ENCODE data around the gene DNAJC5G.
"Not testable (repeated sequence)": the region's sequence is repeated elsewhere in the genome, so short reads cannot be mapped to it uniquely, and the experiment has no call there.

Gene DNAJC5G

GRCh38 chr2:27281855-27282559 is 6.8 kb downstream of the DNAJC5G start, which contains the start of gene TRIM54:
Gene TRIM54, plus strand, starts transcription at chr2:27282429. Its CDS starts 303 bp downstream, at chr2:27282732.
- no peak for DNase-seq (ENCODE audit: low read depth)

GRCh38 chr2:27282892-27283291 is 7.7 kb downstream of the DNAJC5G start:
- DNase-seq (ENCODE audit: low read depth), result no peak

DNA sequence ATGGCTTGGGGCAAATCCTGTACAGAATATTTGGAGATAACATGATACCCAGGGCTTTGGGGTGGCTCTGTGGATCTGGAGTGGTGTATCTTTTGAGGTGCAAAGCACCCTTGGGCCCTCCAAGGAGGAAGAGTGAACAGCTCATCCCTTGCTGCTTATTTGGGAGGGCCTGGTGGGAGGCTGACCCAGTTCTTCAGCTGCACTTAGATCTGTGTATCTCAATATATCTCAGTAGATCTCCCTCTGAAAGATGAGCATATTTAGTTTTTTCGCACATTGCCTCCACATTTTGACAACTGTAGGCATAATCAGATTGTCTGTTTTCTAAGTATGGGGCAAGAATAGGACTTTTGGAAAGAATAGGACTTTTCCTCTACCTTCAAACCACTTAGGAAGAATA is 9.8 kb downstream of the DNAJC5G start:
- no peak for DNase-seq (ENCODE audit: low read depth)

GRCh38 chr2:27285481-27285880 is 10.2 kb downstream of the DNAJC5G start:
- no peak for DNase-seq (ENCODE audit: low read depth)

GRCh38 chr2:27288610-27289009 is 13.4 kb downstream of the DNAJC5G start:
- DNase-seq (ENCODE audit: low read depth), result no peak

- DNase-seq (ENCODE audit: low read depth), result no peak
These were observed 15.3 kb downstream of the DNAJC5G start for GRCh38 chr2:27290549-27290948.

- no peak for DNase-seq (ENCODE audit: low read depth)
These were observed 16.6 kb downstream of the DNAJC5G start for GRCh38 chr2:27291865-27292264.

DNA sequence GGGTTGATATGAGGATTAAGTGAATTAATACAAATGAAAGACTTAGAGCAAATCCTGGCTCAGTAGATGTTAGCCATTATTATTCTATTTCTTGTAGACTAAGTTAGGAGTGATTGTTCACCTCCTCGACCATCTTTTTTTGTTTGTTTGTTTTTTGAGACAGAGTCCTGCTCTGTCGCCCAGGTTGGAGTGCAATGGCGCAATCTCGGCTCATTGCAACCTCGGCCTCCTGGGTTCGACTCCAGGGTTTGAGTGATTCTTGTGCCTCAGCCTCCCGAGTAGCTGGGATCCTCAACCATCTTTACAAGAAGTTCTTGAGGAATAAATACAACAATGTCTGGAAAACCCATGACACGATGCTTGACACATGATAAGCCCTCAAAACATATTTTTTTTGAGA is 19.7 kb downstream of the DNAJC5G start:
- DNase-seq (ENCODE audit: low read depth), result no peak

- no peak for DNase-seq (ENCODE audit: low read depth)
These were observed 21.2 kb downstream of the DNAJC5G start for GRCh38 chr2:27296481-27296880.

DNA sequence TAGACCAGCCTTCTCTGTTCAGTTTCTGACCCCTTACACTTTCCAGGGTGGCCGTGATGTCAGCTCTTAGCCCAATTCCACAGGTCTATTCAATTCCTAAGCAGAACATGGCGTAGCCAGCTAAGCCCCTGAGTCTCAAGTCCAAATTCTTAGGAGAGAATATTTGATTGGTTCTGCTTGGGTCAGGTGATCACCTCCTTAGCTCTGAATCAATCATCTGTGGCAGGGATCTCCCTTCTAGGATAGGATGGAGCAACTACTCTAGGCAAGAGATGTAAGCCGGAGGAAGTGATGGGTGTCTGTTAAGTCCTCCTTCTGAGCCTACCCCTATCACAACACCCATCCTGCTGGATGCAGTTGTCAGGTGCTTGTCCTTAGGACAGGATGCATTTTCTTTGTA is 22.0 kb downstream of the DNAJC5G start:
- no peak for DNase-seq (ENCODE audit: low read depth)

- DNase-seq (ENCODE audit: low read depth), result no peak
These were observed 23.3 kb downstream of the DNAJC5G start for GRCh38 chr2:27298391-27299080.

GRCh38 chr2:27300606-27301005 is 25.4 kb downstream of the DNAJC5G start:
- not testable (repeated sequence) for DNase-seq (ENCODE audit: low read depth)

DNA sequence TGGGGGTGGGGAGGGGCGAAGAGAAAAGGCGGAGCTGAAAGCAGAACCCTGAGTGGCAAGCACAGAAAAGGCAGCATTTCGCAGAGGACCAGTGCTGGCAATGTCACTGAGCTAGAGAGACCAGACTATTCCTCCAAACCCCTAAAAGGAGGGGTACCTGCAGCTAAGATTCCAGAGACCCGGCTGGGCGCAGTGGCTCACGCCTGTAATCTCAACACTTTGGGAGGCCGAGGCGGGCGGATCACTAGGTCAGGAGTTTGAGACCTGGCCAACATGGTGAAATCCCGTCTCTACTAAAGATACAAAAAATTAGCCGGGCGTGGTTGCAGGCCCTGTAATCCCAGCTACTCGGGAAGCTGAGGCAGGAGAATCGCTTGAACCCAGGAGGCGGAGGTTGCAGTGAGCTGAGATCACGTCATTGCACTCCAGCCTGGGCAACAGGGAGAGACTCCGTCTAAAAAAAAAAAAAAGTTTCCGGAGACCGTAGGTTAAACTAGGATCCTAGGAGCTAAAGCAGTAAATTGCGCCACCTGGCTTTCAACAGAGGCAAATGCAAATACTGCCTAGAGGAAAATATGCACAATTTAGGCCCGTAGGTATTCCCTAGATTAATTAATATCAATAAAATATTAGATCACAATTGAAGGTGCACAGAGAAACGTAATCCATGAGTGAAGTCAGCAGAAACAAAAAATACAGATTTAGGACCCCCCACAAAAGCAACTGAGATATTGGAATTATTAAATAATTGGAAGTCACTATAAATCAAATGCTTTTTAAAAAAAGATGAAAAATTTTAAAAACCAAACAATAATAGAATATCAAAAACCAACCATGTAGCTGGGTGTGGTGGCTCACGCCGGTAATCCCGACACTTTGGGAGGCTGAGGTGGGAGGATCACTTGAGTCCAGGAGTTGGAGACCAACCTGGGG is 28.1 kb downstream of the DNAJC5G start:
- peak; percentile 45 for DNase-seq (ENCODE audit: low read depth)

DNA sequence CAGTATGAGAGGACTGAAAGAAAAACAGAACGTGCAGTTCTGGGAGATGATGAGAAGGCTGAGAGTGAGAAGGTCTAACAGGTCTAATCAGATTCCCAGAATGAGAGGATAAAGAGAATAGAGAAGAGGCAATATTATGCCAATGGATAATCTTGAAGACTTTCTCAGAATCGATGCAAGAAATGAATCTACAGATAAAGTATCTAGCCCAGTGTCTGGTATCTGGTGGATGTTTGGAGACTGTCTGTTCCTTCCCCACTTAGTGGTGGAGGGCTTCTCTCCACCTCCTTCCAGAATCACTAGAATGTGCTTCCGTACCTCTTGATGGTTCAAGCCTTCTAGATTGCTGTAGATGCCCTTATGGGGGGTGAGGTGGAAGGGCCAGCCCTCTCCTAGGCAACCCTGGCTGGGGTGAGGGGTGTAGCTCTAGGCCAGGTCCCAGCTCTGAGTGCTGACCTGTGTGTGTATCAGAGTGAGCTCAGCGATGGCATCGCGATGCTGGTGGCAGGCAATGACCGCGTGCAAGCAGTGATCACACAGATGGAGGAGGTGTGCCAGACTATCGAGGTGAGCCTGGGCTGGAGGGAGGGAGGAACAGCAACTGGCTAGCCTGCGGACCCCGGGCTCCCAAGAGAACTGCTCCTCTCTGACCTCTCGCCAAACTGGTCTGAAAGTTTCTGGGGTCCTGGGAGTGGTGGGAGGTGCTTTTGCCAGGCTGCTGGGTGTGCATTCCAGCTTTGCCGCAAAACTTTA is 29.4 kb downstream of the DNAJC5G start:
- no peak for DNase-seq (ENCODE audit: low read depth)

- no peak for DNase-seq (ENCODE audit: low read depth)
These were observed 30.3 kb downstream of the DNAJC5G start for GRCh38 chr2:27305516-27305915.

- no peak for DNase-seq (ENCODE audit: low read depth)
These were observed 30.9 kb downstream of the DNAJC5G start for GRCh38 chr2:27306136-27306535.

DNA sequence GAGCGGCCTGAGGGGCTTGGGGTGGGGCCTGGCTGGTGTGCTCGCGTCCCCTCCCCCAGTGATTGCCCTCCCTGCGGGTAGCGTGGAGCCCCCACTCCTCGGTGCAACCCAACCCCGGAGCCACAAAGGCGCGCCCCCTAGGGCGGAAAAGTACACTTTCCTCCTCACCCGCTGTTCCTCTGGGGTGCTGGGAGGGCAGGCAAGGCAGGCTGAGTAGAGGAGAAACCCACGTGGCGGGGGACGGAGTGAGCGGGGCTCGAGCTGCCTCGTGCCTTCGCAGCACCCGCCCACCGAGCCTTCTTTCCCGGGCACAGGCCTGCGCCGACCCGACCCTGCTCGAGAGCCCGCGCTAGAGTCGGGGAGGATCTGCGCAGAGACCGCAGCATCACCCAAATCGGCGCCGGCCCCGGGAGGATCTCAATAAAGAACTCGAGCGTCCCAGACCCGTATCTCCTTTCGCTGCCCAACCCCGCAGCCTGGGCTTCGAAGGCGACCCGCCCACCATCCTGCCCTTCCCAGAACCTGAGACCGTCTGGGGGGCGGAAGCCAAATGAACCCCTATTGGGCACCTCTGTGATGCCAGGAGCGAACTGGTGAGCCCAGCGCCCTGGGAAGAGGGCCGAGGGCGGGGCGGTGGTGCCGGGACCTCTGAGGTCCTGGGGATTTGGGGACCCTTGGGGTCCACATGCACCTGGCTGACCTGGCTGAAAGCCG is 31.5 kb downstream of the DNAJC5G start:
- no peak for DNase-seq (ENCODE audit: low read depth)

DNA sequence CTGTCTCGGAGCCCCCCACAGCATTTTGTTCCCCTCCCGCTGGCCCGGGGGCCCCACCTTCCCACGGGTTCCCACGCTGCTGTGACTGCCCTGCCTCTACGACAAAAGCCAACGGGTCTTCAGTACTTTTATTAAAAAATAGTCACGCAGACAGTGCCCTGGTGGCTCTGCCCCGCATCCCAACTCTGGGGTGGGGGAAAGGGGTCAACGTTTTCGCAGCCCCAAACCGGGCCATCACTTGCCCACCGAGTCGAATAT is 32.0 kb downstream of the DNAJC5G start:
- DNase-seq (ENCODE audit: low read depth), result no peak

- no peak for DNase-seq (ENCODE audit: low read depth)
These were observed 32.5 kb downstream of the DNAJC5G start for GRCh38 chr2:27307545-27308358.

DNA sequence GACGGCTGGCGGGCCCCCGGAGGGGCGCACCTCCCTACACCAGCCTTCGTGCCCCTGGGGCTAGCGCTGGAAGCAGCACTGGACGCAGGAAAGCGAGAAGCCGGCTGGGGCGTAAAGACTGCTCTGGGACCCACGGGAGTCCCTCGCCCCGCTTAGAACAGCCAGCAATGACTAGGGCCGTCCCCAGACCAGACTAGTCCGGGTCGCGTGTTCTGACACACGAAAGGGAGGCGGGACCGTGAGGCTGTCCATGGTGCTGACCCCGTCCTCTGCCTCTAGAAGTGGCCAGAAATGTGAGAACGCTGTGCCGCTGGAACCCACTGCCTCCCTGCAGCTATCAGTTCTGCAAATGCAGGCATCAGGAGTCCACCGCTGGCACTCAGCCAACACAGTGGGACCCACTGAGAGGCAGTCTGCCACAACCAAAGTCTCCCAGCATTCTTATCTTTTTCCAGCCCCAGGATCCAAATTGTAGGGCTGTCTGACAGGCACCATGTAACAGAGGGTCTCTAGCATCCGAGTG is 33.2 kb downstream of the DNAJC5G start, which contains the start of gene UCN:
Gene UCN, minus strand, starts transcription at position 87 of the 523 bp plus-strand sequence. CDS start 550 bp downstream, outside the sequence.
- no peak for DNase-seq (ENCODE audit: low read depth)

All from GM04504 (cell line).